Stimulated activated CD4-positive, alpha-beta T cell treated with anti-CD3 and anti-CD28 coated beads, Interleukin-12 subunit alpha, Interleukin-12 subunit beta, amount 100 ng/mL, for 48 hours (primary cell): ENCODE results near the gene TBC1D4.
"Not testable (repeated sequence)": the region's sequence is repeated elsewhere in the genome, so short reads cannot be mapped to it uniquely, and the experiment has no call there.

ENCODE experiments used
- DNase-seq, 3 donors: peaks; one replicate each; pipeline ENCODE4 v3.0.0-alpha.2; 2020; ENCODE audit warnings: low read depth in 2 of 3, low spot score in 1 of 3

TBC1D4 gene

GRCh38 chr13:75327135-75327510, 154.8 kb downstream of the TBC1D4 start:
- DNase-seq, result no peak

GRCh38 chr13:75326173-75327134, 155.5 kb downstream of the TBC1D4 start:
- DNase-seq, result peak; percentile 41 to 49 (median 45)

- no peak for DNase-seq
These were observed 156.3 kb downstream of the TBC1D4 start for GRCh38 chr13:75325711-75326110.

GRCh38 chr13:75324413-75324940, 157.5 kb downstream of the TBC1D4 start:
- no peak for DNase-seq

- no peak for DNase-seq
These were observed 160.9 kb downstream of the TBC1D4 start for GRCh38 chr13:75321084-75321483.

- DNase-seq, result no peak
These were observed 162.7 kb downstream of the TBC1D4 start for GRCh38 chr13:75319254-75319653.

- DNase-seq, result no peak
These were observed 163.7 kb downstream of the TBC1D4 start for GRCh38 chr13:75318138-75318833.

GRCh38 chr13:75316427-75316826, 165.5 kb downstream of the TBC1D4 start:
- DNase-seq, result no peak

- DNase-seq, result peak; percentile 30 to 66 (median 41)
These were observed 169.0 kb downstream of the TBC1D4 start for GRCh38 chr13:75312884-75313520.

- no peak for DNase-seq
These were observed 171.9 kb downstream of the TBC1D4 start for GRCh38 chr13:75309981-75310580.

- DNase-seq, result peak in 2 of 3 donors; percentile 33 to 38
These were observed 173.7 kb downstream of the TBC1D4 start for GRCh38 chr13:75308222-75308621.

- DNase-seq, result no peak
These were observed 174.5 kb downstream of the TBC1D4 start for GRCh38 chr13:75307370-75307949.

- not testable (repeated sequence) for DNase-seq
These were observed 175.0 kb downstream of the TBC1D4 start for GRCh38 chr13:75306967-75307366.

- no peak for DNase-seq
These were observed 176.9 kb downstream of the TBC1D4 start for GRCh38 chr13:75305059-75305458.

GRCh38 chr13:75303263-75303662, 178.7 kb downstream of the TBC1D4 start:
- no peak for DNase-seq

GRCh38 chr13:75302071-75302698, 179.8 kb downstream of the TBC1D4 start:
- no peak for DNase-seq

- DNase-seq, result no peak
These were observed 181.8 kb downstream of the TBC1D4 start for GRCh38 chr13:75299913-75300862.

- DNase-seq, result no peak
These were observed 182.7 kb downstream of the TBC1D4 start for GRCh38 chr13:75299246-75299645.

GRCh38 chr13:75296641-75297040, 185.3 kb downstream of the TBC1D4 start:
- no peak for DNase-seq
